Measurements from ENCODE around the gene KCNQ1.

KCNQ1 gene

DNA sequence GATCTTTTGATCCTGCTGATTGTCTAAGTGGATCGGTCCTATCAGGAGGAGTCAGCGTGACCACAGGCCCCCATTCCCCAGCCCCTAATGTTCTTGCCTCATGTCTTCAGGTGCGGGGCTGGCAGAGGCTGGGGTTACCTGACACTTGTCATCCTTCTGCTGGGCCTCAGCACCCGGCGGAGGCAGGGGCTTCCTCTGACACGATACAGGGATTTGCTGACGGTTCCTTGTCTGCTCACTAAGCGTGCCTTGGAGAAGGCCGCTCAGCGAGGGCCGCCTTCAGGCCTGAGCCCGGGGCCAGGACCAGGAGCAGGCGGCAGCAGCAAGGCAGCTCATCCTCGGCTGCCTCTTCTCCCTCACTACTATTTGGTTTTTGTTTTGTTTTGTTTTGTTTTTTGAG is 300.7 kb downstream of the KCNQ1 start:
- DNase-seq (ENCODE audit: low spot score), result no peak

DNA sequence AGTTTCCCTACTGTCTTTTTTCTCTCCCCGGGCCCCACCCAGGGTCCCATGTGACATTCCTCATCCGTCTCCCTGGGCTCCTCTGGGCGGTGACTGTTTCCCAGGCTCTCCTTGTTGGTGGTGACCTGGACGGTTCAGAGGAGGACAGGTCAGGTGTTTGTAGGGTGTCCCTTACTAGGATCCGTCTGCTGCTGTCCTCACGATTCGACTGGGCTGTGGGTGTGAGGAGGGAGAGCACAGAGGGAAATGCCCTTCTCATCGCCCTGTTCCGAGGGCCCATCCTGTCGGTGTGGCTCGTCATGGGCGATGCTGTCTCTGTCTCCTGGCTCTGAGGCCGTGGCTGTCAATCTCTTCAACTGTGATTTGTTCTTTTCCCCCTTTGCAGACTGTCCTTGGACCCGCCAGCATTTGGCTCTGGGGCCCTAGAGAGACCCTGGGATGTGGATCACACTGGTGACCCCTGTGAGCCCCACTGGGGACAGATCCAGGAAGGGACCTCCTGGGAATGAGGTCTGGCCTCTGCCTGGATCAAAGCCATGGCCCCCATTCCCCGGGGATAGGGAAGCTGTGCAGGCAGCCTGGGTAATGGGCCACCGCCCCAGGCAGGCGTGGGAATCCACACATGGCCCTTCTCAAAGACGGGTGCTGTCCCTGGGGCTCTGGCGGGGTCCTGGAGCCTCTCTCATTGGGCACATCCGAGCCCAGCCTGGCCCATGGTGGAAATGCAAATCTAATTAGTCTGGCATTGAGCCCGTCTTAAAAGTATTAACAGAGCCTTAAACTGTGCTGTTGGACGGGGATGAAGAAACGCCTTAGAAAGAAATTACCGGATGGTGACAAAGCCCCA is 301.8 kb downstream of the KCNQ1 start:
- DNase-seq (ENCODE audit: low spot score), result no peak

DNA sequence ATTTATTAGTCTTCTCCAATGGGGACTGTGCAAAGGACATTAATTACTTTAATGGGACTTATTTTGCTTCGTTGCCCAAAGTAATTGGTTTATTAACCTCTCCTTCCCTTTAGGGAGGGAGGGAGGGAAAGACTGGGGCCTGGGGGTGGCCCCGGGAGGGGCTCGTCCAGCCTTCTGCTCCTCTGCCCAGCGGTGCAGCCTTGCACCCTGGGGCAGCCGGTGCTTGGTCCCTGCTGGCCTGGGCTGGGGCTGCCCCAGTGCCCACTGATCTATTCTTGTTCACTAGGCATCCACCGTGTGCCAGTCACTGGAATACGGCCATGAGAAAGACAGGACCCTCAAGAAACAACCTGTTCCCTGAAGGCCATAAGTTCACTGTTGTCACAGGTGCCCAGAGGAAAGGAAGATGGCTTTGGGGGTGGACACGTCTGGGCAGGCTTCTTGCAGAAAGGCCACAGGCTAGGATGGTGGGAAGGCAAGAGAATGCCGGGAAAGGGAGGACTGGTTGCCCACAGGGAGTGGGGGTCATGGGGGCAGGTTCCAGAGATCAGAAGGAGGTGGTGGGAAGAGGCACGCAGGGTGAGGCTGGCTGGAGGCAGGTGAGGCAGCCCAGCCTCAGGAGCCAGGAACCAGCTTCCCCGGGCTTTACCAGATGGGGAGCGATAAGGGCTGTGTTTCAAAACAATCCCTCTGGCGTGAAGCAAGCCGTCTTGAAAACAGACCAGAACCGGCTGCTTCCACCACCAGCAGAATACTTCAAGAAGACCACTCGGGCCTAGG is 302.6 kb downstream of the KCNQ1 start:
- no peak for DNase-seq (ENCODE audit: low spot score)

DNA sequence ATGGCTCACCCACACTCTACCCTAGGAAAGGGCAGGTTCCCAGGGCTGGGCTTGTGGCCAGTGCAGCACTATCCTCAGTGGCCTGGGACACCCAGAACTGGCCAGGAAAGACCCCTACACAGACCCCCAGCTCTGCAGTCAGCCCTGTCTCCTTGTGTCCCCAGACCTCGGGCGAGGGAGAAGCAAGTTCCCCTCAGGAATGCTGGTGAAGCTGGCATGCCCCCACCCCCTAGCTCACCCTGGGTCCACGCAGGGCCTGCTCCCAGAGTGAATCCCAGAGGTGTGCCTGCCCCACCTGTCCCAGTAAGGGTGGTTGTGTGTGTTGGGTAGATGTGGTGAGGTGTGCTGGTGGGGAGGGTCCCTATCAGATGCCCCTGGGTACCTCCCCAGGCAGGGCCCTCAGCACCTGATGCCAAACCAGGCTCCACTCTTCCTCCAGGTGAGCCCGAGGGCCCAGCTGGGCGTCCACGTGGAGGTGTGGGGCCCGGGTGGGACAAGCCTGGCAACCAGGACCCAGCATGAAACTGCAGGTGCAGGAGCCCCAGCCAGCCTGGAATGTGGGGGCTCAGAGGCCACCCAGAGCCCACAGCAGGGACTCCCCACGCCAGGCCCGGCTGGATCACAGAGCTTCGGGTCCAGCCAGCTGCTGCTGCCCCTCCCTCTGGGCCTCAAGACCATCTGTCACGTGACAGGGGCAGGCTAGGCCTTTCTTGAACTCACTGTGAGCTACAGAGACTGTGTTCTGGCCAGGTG is 303.4 kb downstream of the KCNQ1 start:
- DNase-seq (ENCODE audit: low spot score), result no peak

DNA sequence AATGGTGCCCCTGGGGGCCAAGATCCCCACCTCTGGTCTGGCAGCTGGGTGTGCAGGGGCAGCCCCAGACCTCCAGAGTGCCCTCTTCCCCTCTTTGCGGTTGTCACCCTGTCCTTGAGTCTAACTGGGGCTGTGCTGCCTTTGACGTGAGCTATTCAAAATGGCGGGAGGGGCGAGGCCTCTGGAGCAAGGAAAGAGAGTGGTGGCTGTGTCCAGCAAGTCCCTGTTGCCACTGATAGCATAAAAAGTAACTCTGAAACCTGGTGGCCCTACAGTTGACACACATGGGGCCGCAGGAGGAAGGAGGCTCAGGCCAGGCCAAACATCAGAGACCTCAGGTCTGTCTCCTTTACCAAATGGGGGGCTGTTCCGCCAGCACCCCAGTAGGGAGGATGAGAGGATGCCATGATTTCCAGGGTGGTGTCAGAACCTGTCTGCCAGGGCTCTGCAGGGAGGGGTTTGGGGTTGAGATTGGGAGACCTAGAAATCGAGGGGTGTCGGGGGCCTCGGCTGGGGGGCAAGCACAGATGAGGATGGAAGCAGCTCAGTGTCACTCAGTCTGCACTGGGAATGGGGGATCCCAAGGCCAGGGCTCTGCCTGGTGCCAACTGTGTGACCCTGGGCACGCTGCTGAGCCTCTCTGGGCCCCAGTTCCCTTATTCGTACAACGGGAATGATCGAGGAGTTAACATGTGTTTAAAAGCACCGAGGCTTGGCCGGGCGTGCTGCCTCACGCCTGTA is 304.2 kb downstream of the KCNQ1 start:
- DNase-seq (ENCODE audit: low spot score), result no peak

DNA sequence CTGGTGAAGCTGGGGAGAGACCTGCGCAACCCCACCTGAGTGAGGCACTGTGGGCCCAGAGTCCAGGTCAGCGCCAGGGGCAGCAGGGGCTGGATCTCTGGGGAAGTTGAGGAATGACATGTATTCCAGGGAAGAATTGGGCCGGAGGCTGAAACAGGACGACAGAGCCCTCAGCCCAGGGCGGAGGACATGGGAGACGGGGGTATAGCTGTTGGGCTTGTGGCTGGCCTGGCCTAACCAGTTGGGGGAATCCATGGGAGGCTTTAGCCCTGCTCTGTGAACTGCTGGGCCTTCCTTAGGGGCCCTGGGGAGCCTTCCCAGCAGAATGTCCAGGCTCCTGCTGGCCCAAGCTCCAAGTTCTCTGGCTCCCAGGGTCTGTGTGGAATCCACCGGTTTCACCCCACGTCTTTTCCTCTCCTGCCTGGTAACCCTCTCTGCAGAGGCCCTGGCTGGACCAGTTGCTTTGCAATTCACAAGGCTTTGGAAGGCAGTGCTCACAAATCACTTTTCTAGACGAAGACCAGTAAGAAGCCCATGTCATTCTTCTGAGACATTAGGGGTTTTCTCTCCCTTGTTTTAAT is 305.4 kb downstream of the KCNQ1 start:
- DNase-seq (ENCODE audit: low spot score), result no peak

DNA sequence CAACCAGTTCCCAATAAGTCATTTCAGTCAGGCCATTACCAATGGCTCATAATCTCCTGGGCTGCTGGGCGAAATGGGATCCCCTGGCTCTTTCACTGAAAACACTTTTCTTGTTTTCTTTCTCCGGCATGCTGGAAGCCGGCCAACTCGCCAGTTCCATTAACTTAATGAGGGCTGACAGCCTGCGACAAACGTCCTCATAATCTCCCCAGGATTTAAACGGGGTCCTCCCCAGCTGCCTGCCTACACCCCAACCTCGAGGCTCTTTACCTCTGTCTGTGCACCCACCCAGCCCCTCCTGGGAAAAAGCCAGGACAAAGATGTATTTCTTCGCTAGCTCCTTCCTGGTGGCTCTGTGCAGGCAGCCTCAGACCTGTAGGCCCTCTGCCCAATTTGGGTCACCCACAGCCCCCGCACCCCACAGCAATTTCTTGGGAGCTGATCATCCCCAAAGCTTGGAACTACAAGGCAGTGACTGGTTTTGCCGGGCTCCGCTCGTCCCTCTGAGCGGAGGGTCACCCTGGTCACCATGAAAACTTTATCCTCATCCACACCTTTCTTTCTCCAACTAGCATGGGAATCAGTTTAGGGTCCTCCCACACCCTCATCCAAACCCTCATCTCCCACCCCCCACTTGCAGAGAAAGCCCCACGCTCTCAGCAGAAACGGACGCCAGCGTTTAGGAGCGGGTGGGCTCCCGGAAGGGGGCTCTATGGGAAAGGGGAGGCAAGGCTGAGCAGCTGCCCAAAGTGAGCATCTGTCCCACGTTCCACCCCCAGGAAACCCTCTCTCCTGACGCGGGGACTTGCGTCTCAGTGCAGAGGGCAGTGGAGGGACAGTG is 306.1 kb downstream of the KCNQ1 start:
- DNase-seq (ENCODE audit: low spot score), result no peak

DNA sequence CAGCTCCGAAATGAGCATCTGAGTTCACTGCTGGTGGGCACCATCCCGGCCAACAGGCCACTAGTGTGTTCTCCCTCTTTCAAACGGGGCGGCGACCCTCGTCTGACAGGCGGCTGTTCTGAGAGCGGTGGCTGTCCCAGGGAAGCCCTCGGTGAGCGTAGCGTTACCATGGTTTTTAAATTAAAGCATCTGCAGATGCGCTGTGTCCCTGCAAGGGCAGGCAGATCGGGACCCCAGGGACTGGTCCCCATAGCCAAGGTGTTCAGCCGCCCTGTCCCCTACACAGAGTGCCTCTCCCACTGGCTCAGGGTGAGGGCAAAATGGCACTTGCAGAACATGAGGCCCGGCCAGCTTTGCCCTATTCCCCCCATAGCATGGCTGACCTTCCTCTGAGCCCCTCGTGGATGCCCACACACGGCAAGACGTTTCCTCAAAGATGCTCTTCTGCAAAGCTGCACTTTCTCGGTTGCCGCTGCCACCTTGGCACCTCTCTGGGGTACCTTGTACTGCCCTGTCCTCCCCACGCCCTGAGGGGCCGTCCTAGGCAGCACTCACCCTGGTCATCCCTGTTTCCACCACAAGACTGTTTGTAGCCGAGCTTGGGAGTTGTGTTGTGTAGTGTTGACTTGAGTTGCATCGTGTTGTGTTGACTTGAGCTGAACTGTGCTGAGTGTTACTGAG is 306.9 kb downstream of the KCNQ1 start:
- no peak for DNase-seq (ENCODE audit: low spot score)

DNA sequence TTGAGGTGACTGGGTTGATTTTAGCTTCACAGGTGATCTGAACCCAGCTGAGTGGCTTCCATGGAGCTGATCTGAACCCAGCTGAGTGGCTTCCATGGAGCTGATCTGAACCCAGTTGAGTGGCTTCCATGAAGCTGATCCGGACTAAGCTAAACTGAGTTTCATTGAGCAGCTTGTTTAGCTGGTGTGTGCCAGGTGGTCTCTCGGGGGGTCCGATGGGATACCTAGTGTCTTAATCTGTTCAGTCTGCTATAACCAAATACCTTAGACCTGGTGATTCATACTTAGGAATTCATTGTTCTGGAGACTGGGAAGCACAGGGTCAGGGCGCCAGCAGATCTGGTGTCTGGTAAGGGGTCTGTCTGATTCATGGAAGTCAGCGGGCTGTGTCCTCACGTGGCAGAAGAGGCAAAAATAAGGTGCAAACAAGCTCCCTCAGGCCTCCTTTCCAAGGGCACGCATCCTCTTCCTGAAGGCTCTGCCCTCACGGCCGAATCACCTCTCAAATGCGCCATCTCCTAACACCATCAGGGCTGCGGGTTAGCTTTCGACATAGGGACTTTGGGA is 307.5 kb downstream of the KCNQ1 start:
- no peak for DNase-seq (ENCODE audit: low spot score)

DNA sequence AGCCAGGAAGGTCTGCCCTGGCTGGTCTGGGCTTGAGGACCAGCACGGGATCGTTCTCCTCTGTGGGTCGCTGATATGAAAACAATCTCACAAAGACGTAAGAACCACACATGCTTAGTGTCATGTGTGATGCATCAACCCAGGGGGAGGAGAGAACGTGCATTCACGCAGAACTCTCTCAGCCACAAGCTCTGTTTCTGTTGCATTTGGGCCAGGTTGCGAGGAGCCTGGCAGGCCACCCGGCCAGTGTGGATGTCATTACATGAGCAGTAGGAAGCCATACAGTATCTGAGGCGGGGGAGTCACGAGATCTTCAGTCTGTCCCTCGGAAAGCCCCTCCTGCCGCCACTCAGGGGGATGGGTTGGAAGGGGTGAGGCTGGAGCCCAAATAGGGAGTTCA is 308.1 kb downstream of the KCNQ1 start:
- DNase-seq (ENCODE audit: low spot score), result no peak

DNA sequence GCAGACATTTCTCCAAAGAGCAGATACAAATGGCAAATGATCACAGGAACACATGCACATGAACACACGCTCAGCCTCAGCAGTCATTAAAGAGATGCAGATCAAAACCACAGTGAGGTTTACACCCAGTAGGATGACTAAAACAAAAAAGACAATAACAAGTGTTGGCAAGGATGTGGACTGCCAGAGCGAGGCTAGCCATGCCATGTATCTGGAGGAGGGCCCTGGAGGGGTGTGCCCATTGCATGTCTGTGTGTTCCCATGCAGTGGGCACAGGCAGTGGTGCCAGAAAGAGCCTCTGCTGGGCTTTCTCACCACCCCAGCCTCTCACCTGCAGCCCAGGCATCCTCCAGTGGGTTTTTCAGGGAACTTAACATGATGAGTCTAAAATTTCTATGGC is 309.2 kb downstream of the KCNQ1 start:
- no peak for DNase-seq (ENCODE audit: low spot score)

DNA sequence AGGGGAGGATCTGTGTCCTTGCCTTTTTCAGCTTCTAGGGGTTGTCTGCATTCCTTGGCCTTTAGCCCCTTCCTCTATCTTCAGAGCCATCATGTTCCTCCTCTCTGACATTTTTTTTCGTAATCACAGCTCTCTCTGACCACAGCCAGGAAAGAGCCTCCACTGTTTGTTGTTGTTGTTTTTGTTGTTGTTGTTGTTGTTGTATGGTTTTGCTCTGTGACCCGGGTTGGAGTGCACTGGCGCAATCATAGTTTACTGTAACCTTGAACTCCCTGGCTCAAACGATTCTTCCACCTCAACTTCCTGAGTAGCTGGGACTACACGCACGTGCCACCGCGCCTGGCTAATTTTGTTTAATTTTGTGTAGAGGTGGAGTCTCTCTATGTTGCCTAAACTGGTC is 310.3 kb downstream of the KCNQ1 start:
- DNase-seq (ENCODE audit: low spot score), result no peak

DNA sequence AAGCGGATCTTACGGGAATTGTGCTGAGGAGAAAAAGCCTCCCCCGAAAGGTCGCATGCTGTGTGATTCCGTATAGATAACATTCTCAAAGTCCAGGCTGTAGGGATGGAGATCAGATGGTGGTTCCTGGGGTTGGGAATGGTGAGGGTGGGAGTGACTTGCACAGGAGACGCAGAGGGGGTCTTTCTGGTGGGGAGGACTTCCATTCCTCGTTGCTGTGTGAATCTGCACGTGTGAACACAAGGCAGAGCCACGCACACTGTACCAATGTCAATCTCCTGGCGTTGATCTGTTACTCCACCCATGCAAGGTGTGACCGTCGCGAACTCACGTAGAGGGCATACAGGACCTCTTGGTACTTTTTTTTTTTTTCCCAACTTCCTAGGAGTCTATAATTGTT is 313.9 kb downstream of the KCNQ1 start:
- DNase-seq (ENCODE audit: low spot score), result no peak

DNA sequence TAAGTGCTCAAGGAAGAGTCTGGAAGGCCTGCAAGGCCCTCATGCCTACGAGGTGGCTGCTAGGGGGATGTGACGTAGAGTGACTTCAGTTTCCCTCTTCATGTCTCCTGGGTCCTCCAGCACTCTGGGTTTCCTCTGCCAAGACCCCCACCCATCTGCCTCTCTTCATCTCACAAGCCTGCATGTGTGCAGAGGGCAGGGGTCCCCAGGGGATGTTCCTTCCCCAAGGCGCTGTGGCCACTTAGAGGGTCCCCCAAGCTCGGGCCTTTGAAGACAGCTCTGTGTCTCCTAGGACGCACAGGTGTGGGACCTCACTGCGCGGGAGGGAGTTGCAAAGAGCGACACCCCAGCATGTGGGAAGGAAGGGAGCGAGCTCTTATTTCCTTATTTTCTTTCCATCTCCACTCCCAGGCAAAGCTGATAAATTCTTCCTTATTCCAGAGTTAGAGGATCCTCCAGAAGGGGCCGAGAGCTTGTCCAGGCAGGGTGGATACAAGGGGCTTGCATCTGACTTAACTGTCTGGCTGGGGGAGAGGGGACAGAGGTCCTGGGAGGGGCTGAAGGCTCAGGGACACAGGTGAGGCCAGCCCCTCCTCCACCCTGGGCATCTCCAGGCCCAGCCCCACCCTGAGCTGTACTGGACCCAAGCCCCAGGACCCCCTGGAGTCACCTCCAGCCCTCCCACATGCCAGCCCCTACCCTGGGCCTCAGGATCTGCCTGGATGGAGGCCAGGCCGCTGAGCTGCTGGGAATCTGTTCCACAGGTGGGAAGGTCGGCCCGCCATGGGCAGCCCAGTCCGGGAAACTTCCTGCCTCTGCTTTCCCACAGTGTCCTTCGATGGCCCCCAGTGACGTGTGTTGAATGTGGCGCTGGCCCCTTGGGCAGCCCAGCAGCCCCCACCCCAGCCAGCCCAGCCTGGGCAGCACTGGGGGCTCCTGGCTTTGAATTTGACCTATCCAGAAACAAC is 314.7 kb downstream of the KCNQ1 start:
- no peak for DNase-seq (ENCODE audit: low spot score)

DNA sequence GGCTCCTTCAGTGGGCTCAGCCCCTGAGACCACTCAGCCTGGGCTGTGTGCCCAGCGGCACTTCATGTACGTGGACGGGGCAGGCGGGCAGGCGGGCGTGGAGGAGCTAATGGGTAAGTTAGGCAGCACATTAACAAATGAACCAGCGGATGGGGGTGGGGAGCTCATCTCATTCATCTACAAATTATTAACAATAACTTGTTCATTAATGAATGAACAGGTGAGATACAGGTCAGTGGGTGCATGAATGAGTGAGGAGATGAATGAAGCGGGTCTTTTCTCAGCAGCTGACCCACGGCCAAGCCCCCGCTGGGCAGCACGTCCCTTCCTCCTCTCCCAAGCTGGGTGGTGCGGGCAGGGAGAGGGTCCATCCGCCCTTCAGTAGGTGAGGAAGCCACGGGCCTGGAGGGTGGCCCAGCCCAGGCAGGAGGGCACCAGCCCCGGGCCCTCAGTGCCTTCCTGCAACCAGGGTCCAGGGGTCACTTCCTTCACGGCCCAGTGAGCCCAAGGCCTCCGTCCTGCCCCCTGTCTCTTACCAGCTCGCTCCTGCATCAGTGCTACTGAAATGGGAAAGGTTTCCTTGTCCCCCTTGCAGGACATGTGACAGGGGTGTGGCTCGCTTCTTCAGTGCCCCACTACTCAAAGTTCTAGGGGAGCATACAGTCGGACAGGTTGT is 315.5 kb downstream of the KCNQ1 start:
- DNase-seq (ENCODE audit: low spot score), result no peak

DNA sequence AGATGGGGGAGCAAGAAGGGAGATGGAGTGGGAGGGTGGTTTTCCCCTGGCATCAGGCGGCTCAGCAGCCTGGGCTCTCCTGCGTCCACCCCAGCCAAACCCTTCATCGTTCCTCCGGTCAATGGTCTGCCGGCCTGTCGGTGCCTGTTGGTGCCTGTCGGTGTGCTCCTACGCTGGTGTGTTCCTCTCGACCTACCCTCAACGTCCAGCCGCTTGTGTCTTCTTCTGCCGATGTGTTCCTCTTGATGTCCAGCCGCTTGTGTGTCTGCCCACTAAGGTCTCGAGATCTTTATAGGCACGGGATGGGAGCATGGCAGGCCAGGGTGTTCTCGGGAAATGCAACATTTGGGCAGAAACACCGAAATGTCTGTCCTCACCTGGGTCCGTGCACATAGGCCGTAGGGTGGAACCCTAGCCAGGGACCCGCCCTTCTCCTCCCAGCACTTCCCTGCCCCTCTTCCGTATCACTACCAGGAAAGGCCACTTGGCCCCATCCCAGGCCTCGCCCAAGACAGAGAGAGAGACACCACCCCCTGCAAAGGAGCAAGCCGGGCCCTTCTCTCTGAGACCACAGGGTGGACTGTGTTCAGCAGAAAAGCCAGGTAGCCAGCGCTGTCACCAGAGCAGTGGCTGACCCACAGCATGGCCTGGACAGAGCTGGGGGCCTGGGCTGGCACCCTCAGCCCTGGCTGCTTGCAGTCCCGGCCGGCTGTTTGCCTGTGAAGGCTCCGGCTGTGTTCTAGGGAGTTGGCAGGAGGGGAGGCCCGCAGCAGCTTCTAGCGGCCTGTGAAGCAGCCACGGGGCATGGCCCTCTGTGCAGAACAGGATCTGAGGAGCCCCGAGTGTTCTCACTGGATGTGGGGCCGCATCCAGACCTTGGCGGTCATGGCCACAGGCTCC is 316.6 kb downstream of the KCNQ1 start:
- DNase-seq (ENCODE audit: low spot score), result peak; percentile 63

DNA sequence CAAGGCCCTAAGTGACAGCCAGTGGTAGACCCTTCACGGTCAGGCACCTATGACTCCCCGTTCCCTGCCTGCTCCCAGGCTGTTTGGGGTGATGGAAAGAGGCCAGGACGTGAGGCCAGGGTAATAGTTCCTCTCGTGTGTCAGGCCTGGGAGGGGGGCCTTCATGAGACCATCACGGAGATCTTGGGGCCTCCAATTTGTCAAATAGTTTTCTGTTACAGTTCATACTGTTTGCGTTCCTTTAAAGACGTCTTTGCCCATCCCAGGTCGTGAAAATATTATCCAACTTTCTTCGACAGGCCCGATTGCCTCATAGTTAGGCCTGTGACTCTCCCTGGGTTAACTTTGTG is 317.2 kb downstream of the KCNQ1 start:
- no peak for DNase-seq (ENCODE audit: low spot score)
